SU-DHL-6 (cell line): ENCODE results near the gene NEDD4.

Source experiments
- H2AFZ ChIP-seq: fragments of 200-600 bp; sonication (generic); 2 replicates; pipeline ENCODE4 v1.6.1; 2014; ENCODE audit warnings: low read depth, mild to moderate bottlenecking, moderate library complexity, mixed read lengths, antibody characterized with exemption, low read length; ENCODE audit not compliant: severe bottlenecking
- H3F3A ChIP-seq: fragments of 200-600 bp; shearing (Covaris generic); 2 replicates; pipeline ENCODE4 v1.6.0; 2016; ENCODE audit warnings: antibody characterized with exemption, mild to moderate bottlenecking; ENCODE audit not compliant: insufficient read depth
- H3K27ac ChIP-seq: fragments of 200-600 bp; sonication (generic); 2 replicates; pipeline ENCODE4 v1.5.1; 2016; ENCODE audit warnings: low read depth, mild to moderate bottlenecking, low read length, moderate library complexity, mixed read lengths
- H3K27me3 ChIP-seq: fragments of 200-600 bp; sonication (generic), shearing (Covaris generic); 2 replicates; pipeline ENCODE4 v1.6.0; 2014; ENCODE audit warnings: mild to moderate bottlenecking, low read length
- H3K36me3 ChIP-seq: fragments of 200-600 bp; sonication (generic); 2 replicates; pipeline ENCODE4 v1.6.1; 2014; ENCODE audit warnings: mild to moderate bottlenecking, low read length, mixed read lengths
- H3K4me2 ChIP-seq: fragments of 300-600, 200-600 bp; shearing (Covaris generic), sonication (generic); 2 replicates; pipeline ENCODE4 v1.6.0; 2014; ENCODE audit warnings: low read length, low read depth, mild to moderate bottlenecking; ENCODE audit not compliant: poor library complexity, severe bottlenecking
- H3K4me3 ChIP-seq: fragments of 200-600 bp; sonication (generic); 2 replicates; pipeline ENCODE4 v1.5.1; 2014; ENCODE audit warnings: antibody characterized with exemption, low read length, mild to moderate bottlenecking, mixed read lengths; ENCODE audit not compliant: insufficient read depth, poor library complexity, severe bottlenecking
- H3K79me2 ChIP-seq: fragments of 200-600 bp; sonication (generic); 2 replicates; pipeline ENCODE4 v1.6.1; 2014; ENCODE audit warnings: mild to moderate bottlenecking, low read length, moderate library complexity; ENCODE audit not compliant: insufficient read depth
- H3K9ac ChIP-seq: fragments of 200-600 bp; sonication (generic); 2 replicates; pipeline ENCODE4 v1.7.0; 2014; ENCODE audit warnings: mild to moderate bottlenecking, low read length
- H3K9me2 ChIP-seq: fragments of 200-600 bp; sonication (generic); replicated peaks from 2 replicates; pipeline ENCODE4 v1.6.1; 2014; ENCODE audit warnings: low read length; ENCODE audit not compliant: insufficient read depth
- H3K9me3 ChIP-seq: fragments of 200-600 bp; sonication (generic); 2 replicates; pipeline ENCODE4 v1.6.1; 2014; ENCODE audit warnings: low read length, mixed read lengths; ENCODE audit not compliant: insufficient read depth
- H4K20me1 ChIP-seq: fragments of 200-600 bp; sonication (generic); 2 replicates; pipeline ENCODE4 v1.6.1; 2014; ENCODE audit warnings: low read depth, mild to moderate bottlenecking, antibody characterized with exemption, low read length, moderate library complexity, mixed read lengths
- EZH2phosphoT487 ChIP-seq: fragments of 200-600 bp; sonication (generic), shearing (Covaris generic); conservative IDR thresholded peaks from 2 replicates; pipeline ENCODE4 v1.6.1; 2018; ENCODE audit warnings: mild to moderate bottlenecking, antibody characterized with exemption, low read length, moderate library complexity, mixed read lengths
- TF ChIP-seq, protein P1 (sequence below): fragments of 200-600 bp; sonication (generic); IDR thresholded peaks from one replicate; pipeline ENCODE4 v1.5.1; 2017; ENCODE audit warnings: antibody characterized with exemption, mild to moderate bottlenecking, low read length, moderate library complexity; ENCODE audit not compliant: insufficient read depth, poor library complexity, severe bottlenecking

Gene NEDD4

DNA sequence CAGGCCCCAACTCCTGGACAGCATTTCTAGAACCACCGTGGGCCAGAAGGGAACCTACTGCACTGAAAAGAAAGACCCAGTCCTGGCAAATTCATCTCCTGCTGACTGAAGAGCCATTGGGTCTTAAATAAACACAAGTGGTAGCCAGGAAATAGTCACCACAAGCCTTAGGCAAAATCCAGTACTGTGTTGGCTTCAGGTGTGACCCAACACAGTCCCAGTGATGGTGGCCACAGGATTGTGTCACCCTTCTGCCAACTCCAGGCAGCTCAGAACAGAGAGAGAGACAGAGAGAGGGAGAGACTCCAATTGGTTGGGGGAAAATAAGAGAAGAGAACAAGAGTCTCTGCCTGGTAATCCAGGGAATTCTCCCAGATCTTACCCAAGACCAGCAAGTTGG, 23.1 kb downstream of the NEDD4 start:
- Histone ChIP-seq H2AFZ (no peak overlapping the region), H3K4me3 (no peak overlapping the region), H3K27me3 (no peaks in the 10 kb centered on the region), H3K9me3 (no peaks in the 10 kb centered on the region), H3K27ac (no peak overlapping the region), H3F3A (no peaks in the 10 kb centered on the region), H3K9me2 (no peaks in the 10 kb centered on the region), H3K9ac (no peak overlapping the region), H3K4me2 (no peak overlapping the region), H3K36me3 (no peaks in the 10 kb centered on the region), H3K79me2 (no peaks in the 10 kb centered on the region), H4K20me1 (no peaks in the 10 kb centered on the region)
- TF ChIP-seq EZH2phosphoT487, result no peak
- TF ChIP-seq, protein P1, sequence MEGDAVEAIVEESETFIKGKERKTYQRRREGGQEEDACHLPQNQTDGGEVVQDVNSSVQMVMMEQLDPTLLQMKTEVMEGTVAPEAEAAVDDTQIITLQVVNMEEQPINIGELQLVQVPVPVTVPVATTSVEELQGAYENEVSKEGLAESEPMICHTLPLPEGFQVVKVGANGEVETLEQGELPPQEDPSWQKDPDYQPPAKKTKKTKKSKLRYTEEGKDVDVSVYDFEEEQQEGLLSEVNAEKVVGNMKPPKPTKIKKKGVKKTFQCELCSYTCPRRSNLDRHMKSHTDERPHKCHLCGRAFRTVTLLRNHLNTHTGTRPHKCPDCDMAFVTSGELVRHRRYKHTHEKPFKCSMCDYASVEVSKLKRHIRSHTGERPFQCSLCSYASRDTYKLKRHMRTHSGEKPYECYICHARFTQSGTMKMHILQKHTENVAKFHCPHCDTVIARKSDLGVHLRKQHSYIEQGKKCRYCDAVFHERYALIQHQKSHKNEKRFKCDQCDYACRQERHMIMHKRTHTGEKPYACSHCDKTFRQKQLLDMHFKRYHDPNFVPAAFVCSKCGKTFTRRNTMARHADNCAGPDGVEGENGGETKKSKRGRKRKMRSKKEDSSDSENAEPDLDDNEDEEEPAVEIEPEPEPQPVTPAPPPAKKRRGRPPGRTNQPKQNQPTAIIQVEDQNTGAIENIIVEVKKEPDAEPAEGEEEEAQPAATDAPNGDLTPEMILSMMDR, result no peak

DNA sequence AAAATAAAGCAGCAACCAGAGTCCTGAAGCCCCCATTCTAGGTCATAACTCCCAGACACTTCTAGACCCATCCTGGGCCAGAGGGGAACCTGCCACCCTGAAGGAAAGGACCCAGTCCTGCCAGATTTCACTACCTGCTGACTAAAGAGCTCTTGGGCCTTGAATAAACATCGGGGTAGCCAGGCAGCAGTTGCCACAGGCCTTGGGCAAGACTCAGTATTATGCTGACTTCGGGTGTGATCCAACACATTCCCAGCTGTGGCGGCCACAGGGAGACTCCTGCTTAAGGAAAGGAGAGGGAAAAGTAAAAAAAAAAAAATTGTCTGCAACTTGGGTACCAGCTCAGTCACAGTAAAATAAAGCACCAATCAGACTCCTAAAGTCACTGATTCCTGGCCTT, 23.8 kb downstream of the NEDD4 start:
- Histone ChIP-seq H3K36me3 (no peaks in the 10 kb centered on the region), H2AFZ (no peak overlapping the region)

DNA sequence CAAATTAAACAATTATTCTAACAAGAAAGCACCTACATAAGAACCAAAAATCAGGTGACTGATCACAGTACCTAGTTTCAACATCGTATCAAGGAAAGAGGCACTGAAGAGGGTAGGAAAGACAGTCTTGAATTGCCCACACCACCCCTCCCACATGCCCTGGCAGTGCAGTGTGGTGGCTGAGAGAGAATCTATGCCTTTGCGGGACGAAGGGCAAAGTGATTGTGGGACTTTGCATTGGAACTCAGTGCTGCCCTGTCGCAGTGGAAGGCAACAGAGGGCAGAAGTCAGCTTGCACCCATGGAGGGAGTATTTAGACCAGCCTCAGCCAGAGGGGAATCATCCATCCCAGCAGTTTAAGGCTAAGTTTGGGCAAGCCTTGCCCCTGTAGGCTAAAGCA, 24.5 kb downstream of the NEDD4 start:
- Histone ChIP-seq H3K27ac (no peak overlapping the region), H2AFZ (no peak overlapping the region), H3K9me3 (no peaks in the 10 kb centered on the region), H3K36me3 (no peaks in the 10 kb centered on the region), H3K9ac (no peak overlapping the region), H3K27me3 (no peaks in the 10 kb centered on the region), H3K79me2 (no peaks in the 10 kb centered on the region), H3F3A (no peaks in the 10 kb centered on the region), H3K4me3 (no peak overlapping the region), H3K9me2 (no peaks in the 10 kb centered on the region), H4K20me1 (no peaks in the 10 kb centered on the region), H3K4me2 (no peak overlapping the region)
- TF ChIP-seq EZH2phosphoT487, result no peak
- TF ChIP-seq, protein P1, result no peak

More for the DNA sequence above, 23.8 kb downstream of the NEDD4 start:
- Histone ChIP-seq H3F3A (no peaks in the 10 kb centered on the region), H3K4me3 (no peak overlapping the region), H3K9ac (no peak overlapping the region), H3K4me2 (no peak overlapping the region), H3K27me3 (no peaks in the 10 kb centered on the region), H3K79me2 (no peaks in the 10 kb centered on the region), H3K9me3 (no peaks in the 10 kb centered on the region), H3K9me2 (no peaks in the 10 kb centered on the region), H4K20me1 (no peaks in the 10 kb centered on the region), H3K27ac (no peak overlapping the region)
- TF ChIP-seq, protein P1, result no peak
- TF ChIP-seq EZH2phosphoT487, result no peak

DNA sequence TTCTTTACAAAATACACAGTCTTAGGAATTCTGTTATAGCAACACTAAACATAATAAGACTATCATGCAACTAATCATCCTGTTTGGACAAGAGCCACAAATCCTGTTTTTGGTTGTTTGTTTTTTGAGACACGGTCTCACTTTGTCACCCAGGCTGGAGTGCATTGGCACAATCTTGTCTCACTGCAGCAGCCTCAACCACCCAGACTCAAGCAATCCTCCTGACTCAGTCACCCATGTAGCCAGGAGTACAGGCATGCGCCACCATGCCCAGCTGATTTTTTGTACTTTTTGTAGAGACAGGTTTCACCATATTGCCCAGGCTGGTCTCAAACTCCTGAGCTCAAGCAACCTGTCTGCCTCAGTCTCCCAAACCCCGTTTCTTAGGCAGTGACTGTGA, 28.3 kb downstream of the NEDD4 start:
- Histone ChIP-seq H3F3A (no peaks in the 10 kb centered on the region), H3K79me2 (no peaks in the 10 kb centered on the region), H2AFZ (no peak overlapping the region), H3K27me3 (no peaks in the 10 kb centered on the region), H3K9me2 (no peaks in the 10 kb centered on the region), H3K36me3 (no peaks in the 10 kb centered on the region), H4K20me1 (no peaks in the 10 kb centered on the region), H3K4me3 (no peak overlapping the region), H3K27ac (no peak overlapping the region), H3K4me2 (no peak overlapping the region), H3K9me3 (no peaks in the 10 kb centered on the region), H3K9ac (no peak overlapping the region)
- TF ChIP-seq EZH2phosphoT487, result no peak
- TF ChIP-seq, protein P1, result no peak
